Right renal pelvis (tissue), 4 donors: ENCODE results near the gene RPS6KB2. TPM values are rescaled to one million over a fixed set of nuclear protein-coding genes. Genes with fewer than 3 reads are reported as not detected.

Experiments
- DNase-seq, 4 donors: peaks; one replicate each; pipeline ENCODE4 v3.0.0-alpha.2; 2013; ENCODE audit warnings: low read depth in 4 of 4, low spot score in 3 of 4, missing footprints in 1 of 4
- polyA plus RNA-seq, 4 donors: library from polyadenylated mRNA; unstranded; fragments of 120-200 nt; gene quantifications; one replicate each; pipeline ENCODE4 v1.2.1, GENCODE V29; 2013; ENCODE audit not compliant: insufficient read length in 4 of 4

RPS6KB2 gene
- polyA plus RNA-seq, 4 donors, result 44.3 to 51.8 (median 45.4) TPM

DNA sequence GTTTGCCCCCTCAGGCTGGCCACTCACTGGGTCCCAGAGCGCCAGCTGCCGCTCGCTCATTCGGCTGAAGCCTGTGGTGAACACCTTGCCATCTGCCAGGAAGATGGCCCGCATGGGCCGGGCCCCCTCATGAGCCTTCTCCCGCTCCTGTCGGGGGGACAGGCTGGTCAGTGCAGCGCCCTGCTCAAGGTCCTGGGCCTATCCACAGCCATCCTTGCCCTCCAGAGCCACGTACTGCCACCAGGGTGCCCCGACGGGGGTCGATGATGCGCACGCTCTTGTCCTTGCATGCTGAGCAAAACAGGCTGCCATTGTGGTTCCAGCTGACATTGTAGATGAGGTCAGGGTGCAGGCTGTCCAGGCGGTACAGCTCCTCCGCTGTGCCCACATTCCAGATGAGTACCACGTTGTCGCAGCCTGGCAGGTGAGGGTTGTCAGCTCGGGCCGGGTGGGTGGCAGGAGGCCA is 12.8 kb downstream of the RPS6KB2 start:
- no peak for DNase-seq

DNA sequence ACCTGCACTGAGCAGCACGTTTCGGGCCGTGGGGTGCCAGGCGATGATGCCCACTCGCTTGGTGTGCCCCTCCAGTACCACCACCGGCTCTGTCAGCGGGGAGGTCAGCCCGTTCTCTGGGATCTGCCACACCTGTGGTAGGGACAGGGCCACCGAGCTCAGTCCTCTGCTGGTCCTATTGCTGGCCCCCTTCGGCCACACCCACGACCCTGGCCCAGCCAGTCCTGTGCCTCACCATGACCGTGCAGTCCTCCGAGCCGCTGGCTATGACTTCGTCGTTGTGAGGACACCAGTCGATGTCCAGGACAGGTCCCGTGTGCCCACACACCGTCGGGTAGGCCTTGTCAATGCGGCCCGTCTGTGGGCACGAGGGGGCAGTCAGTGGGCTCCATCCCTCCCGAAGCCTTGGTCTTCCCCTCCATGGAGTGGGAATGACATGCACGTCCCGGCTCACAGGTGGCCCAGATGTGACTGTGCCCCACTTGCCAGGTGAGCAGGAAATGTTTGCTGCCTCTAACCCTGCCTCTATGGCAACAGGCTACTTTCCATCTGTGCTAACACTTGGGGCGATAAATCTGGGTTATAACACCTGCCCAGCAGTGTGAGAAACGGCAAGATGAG is 13.5 kb downstream of the RPS6KB2 start:
- no peak for DNase-seq

DNA sequence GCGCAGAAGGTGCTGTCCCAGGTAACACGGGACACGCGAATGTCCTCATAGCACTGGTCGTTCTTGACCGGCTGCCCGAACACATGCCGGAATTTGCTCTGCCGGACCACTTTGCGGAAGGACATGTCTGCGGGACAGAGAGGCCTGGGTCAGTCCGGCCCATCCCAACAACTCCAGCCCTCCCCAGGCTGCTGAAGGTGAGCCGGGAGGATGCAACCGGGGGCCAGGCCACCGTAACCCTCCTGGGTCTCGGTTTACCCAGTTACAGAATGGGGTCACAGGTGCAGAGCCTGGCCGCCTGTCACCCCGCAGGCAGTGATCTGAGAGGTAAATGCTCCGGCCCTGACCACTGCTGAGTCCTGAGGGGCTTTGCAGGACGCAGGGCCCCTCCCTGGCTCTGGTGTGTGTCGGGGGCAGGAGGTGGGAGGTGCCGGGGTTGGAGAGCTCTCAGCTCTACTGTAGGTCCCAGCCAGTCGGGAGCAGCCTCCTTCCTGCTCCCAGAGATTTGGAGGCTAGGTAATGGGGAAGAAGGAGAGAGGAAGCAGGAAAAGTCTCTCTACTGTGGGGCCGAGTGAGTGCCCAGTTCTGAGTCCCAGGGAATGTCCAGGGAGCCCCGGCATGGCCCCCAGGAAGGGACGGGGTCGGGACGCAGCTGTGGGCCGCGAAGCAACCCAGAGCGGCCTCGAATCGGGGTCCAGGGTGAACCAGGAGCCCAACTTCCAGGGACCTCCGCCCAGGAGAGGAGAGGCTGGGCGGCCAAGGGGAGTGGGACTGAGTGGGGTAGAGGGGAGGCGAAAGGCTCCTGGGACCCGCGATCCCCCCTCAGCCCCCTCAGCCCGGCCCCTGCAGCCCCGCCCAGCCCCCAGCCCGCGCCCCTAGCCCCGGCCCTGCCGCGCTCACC is 14.5 kb downstream of the RPS6KB2 start:
- DNase-seq, result no peak

DNA sequence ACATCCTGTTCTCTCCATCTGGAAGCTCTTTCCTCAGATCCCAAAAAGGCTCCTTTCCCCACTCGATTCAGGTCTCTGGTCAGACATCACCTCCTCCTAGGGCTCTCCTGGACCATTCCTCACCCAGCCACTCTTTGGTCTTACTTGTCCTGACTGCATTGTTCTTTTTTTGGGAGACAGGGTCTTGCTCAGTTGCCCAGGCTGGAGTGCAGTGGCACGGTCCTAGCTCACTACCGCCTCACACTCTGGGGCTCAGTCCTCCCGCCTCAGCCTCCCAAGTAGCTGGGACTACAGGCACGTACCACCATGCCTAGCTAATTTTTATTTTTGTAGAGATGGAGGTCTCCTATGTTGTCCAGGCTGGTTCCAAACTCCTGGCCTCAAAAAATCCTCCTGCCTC is 17.2 kb downstream of the RPS6KB2 start:
- DNase-seq, result no peak

GRCh38 chr11:67448220-67448609 is 19.9 kb downstream of the RPS6KB2 start:
- DNase-seq, result no peak

DNA sequence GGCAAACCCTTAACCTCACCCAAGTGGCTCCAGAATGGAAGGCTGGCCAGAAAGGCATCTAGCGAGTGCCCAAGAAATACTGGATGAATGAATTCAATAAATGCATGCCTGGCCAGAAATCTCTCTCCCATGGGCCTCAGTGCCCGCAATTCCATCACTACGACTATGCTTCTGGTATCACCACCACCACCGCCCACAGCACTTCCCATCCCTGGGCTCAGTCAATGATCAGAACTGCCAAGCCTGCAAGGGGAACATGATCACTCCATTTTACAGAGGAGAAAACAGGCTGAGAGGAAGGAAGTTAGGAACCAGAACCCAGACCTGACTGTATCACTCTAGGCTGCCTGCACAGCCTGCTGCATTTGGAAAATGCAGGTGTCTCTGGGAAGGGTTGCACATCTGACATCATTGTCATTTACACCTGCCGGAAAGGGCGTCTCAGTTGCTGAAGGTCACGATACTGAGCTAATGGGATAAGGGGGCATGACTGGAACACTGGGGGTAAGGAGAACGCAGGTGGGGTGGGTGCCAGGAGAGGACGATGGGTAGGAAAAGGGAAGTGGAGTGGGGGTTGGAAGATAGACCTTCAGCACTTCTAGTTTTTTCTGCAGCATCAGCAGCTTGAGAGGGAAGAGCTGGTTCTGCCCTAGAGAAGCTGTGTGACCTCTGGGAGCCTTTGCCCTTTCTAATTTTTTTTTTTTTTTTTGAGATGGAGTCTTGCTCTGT is 21.0 kb downstream of the RPS6KB2 start:
- DNase-seq, result no peak

GRCh38 chr11:67450796-67451657 is 22.7 kb downstream of the RPS6KB2 start:
- DNase-seq, result no peak

GRCh38 chr11:67451658-67451976 is 23.3 kb downstream of the RPS6KB2 start:
- no peak for DNase-seq

GRCh38 chr11:67452141-67452952 is 24.1 kb downstream of the RPS6KB2 start, which contains the start of gene GPR152:
TSS of gene GPR152 (minus strand) at chr11:67452729. CDS start at chr11:67452724, 5 bp downstream.
- no peak for DNase-seq

DNA sequence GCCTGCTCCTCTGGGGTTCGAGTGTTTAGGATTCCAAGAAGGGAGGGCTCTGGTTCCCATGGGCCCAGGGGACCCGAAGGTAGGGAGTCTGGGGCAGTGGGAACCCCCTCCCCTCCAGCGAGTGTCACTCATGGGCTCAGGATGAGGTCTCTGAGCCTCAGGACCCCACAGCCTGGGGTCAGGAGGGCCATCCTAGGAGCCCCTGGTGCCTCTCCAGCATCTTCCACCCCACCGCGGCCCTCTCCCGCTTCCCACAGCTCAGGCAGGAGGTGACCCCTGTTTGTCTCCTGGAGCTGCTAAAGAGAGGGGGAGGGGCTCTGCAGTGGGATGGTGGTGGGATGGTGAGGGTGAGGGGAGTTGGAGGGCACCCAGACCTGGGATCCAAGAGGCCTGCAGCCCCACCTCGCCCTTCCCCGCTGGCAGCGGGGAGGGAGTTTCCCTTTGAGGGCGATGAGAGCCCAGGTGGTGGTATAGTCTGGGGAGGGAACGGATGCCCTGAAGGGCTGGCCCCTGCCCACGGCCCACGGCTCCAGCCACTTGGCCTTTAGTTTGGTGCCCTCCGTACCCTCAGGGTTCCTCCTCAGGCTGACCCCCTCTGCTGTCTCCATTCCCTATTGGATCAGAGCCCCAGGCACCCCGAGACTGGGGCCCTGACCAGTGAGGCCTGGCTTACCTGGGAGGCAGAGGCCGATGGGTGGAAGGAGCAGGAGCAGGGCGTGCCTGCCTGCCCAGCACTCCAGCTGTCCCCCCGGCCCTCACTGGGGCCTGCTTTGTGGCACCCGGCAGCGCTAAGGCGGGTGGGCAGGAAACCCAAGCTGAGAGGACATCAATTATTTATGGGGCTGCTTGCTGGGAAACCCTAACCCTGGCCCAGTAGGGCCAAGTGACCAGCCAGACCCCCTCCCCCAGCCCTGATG is 25.8 kb downstream of the RPS6KB2 start:
- no peak for DNase-seq

DNA sequence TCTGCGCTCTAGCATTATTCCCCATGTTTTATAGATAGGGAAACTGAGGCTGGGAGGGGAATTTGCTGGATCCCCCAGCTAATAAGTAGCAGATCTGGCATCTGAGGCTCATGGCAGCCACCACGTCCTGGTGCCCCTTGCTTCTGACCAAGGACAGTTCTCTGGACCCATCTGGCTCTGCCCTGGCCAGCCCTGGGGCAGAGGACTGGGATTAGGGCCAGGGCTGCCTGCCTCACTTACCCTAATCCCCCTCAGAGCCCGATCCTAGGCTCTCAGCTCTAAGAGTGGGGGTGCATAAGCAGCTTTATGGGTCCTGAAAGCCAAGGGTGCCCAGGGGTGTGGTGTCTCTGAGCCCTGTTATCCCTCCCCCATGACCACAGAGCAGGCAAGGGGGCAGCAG is 26.8 kb downstream of the RPS6KB2 start, which contains the start of gene CABP4:
Gene CABP4, plus strand, starts transcription at position 301 of the 400 bp plus-strand sequence. Its CDS starts 70 bp downstream, at position 371.
- DNase-seq, result no peak

DNA sequence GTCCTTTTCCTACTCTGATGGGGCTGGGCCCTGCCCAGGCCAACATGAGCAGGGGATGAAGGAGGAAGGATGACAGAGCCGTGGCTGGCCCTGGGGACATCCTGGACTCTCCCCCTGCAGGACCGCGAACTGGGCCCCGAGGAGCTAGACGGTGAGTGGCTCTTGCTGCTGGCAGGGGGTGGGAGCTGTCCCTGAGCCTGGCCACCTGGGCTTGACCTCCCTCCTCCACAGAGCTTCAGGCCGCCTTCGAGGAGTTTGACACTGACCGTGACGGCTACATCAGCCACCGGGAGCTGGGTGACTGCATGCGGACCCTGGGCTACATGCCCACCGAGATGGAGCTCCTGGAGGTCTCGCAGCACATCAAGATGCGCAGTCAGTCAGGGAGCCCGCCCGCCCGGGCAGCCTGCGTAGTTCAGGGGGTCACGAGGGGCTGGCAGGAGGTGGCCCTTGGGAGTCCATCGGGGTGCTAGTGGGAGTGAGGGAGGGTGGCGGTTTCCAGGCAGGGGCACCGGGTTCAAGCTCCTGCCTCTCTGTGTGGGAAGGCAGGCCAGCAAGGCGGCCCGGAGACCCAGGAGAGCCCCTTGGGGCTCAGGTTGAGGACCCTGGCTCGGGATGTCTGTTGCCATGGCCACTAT is 27.9 kb downstream of the RPS6KB2 start:
- DNase-seq, result no peak

DNA sequence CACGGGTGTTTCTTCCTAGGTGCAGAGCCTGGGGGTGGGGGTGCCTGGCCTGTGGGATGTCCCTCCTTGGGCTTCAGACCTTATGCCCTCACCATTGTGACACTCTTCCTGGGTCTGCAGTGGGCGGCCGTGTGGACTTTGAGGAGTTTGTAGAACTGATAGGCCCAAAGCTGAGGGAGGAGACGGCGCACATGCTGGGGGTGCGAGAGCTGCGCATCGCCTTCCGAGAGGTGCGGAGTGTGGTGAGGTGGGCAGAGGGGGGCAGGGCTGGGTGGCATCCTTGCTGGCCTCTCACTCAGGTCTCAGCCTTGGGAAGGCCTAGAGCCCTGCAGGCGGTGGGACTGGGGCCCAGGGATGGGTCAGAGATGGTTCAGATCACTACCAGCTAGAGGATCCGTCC is 29.2 kb downstream of the RPS6KB2 start:
- no peak for DNase-seq

GRCh38 chr11:67458266-67458665 is 30.0 kb downstream of the RPS6KB2 start:
- no peak for DNase-seq

GRCh38 chr11:67463186-67463585 is 34.9 kb downstream of the RPS6KB2 start:
- DNase-seq, result no peak

DNA sequence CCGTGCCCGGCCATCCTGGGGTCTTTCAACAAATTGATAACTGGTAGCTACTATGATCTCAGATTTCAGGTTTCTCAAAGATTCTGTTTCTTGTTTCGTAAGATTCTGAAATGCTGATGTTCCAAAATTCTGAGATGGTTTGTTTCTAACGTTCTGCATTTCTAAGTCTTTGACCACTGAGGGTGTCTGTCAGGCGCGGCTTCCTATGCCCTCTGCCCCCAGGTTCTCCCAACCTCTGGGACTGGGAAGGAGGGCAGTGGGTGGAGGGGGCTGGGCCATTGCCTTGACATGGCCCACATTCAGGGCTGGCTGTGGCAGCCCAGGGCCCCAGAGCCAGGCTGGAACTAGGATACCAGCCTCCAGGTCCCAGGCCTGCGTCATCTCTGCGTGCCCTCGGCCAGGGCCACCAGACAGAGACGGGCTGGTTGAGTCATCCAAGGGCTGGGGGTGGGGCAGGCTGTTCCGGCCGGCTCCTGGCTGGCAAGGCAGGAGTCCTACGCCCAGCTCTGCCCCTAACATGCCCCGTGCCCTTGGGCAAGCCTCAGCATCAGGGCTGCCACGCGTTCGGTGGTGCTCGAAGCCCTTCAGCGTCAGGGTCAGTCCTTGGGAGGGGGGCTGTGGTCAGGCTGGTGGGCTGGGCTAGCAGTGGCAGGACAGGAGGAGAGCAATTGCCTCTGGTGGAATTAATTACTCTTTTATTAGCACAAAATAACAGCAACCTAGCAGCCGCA is 35.6 kb downstream of the RPS6KB2 start:
- no peak for DNase-seq
